GM19238 (cell line): ENCODE data around the gene APOD.
"Not testable (repeated sequence)": the region's sequence is repeated elsewhere in the genome, so short reads cannot be mapped to it uniquely, and the experiment has no call there.

Source experiments
- DNase-seq: peaks from one replicate; pipeline ENCODE4 v3.0.0; 2011; ENCODE audit warnings: low spot score; ENCODE audit not compliant: insufficient read length

Gene APOD

GRCh38 chr3:195583831-195584542 lies at the start of gene APOD:
Gene APOD (minus strand): TSS chr3:195583940. CDS start chr3:195579461, 4,479 bp downstream.
- DNase-seq = no peak

GRCh38 chr3:195633351-195633750 lies 49.6 kb upstream of the APOD start:
- DNase-seq = not testable (repeated sequence)

GRCh38 chr3:195632501-195633185 lies 48.9 kb upstream of the APOD start:
- not testable (repeated sequence) for DNase-seq

GRCh38 chr3:195632046-195632445 lies 48.3 kb upstream of the APOD start:
- not testable (repeated sequence) for DNase-seq

GRCh38 chr3:195630938-195631495 lies 47.3 kb upstream of the APOD start:
- DNase-seq = not testable (repeated sequence)

- DNase-seq = not testable (repeated sequence)
Observed at GRCh38 chr3:195630086-195630917, 46.6 kb upstream of the APOD start.

GRCh38 chr3:195629682-195630081 lies 45.9 kb upstream of the APOD start:
- DNase-seq = not testable (repeated sequence)

GRCh38 chr3:195628386-195628920 lies 44.7 kb upstream of the APOD start:
- not testable (repeated sequence) for DNase-seq

GRCh38 chr3:195627515-195628385 lies 44.0 kb upstream of the APOD start:
- not testable (repeated sequence) for DNase-seq

GRCh38 chr3:195624603-195625560 lies 41.1 kb upstream of the APOD start:
- DNase-seq = not testable (repeated sequence)

- DNase-seq = not testable (repeated sequence)
Observed at GRCh38 chr3:195624171-195624570, 40.4 kb upstream of the APOD start.

GRCh38 chr3:195623217-195623965 lies 39.7 kb upstream of the APOD start:
- not testable (repeated sequence) for DNase-seq

- DNase-seq = not testable (repeated sequence)
Observed at GRCh38 chr3:195622523-195623170, 38.9 kb upstream of the APOD start.

- not testable (repeated sequence) for DNase-seq
Observed at GRCh38 chr3:195622012-195622411, 38.3 kb upstream of the APOD start.

- DNase-seq = not testable (repeated sequence)
Observed at GRCh38 chr3:195621095-195621494, 37.4 kb upstream of the APOD start.

- not testable (repeated sequence) for DNase-seq
Observed at GRCh38 chr3:195620476-195620875, 36.7 kb upstream of the APOD start.

- DNase-seq = not testable (repeated sequence)
Observed at GRCh38 chr3:195619591-195620369, 36.0 kb upstream of the APOD start.
